ENCODE results near the gene GATAD2B.

GATAD2B gene

DNA sequence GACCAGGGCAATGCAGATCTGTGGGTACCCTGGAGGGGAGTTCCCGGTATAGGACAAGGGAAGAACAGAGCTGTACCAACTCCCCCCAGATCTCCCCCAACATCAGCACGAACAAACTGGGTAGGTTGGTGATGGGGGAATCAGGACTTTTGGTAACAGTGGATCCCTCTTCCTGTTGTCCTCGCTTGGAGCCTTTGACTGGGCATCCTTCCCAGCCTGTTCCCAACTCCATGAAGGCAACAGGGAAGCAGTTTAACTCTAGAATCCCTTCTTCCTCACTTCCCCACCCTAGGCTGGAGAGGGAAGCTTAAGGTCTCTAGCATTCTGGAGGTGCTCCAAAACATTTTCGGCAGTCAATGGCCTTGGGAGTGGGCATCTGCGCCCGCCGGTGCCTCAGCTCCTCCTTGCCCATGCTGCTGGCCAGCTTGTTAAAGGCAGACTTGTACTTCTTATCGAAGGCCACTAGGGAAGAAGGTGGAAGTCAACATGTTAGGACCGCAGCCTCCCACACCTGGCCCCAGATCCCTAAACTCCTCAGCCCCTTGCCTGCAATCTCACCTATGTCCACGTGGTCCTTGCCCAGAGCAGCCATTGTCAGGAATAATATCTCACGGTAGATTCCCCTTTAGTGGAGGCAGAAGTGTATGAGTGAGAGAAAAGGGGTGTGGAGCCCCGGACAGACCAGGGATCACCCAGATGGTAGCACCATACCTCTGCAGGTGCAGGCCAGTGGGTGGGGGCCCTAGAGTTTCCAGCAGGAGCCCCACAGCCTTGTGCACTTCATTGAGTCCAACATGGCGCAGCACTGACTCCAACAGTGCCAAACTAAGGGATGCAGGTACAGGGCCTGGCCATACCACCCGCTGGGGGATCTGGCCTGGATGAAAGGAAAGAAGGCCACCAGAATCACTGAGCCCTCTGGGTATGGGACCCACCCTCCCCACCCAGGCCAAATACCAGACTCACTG lies 7.5 kb upstream of the GATAD2B start:
- Histone ChIP-seq H3K4me1 (ENCODE audit: insufficient read depth, poor library complexity, severe bottlenecking) (no peaks in the 10 kb centered on the region), H3K36me3 (ENCODE audit: low read depth) (peaks cover 32% of the 10 kb centered on the region), H3K9me3 (ENCODE audit: severe bottlenecking) (no peaks in the 10 kb centered on the region), H3K27ac (ENCODE audit: poor library complexity, severe bottlenecking) (no peak overlapping the region), H3K27me3 (ENCODE audit: insufficient read depth, poor library complexity, severe bottlenecking) (no peaks in the 10 kb centered on the region), H3K4me3 (ENCODE audit: severe bottlenecking) (no peak overlapping the region)
- no peak for DNase-seq (ENCODE audit: low spot score)
- no peak for TF ChIP-seq CTCF (IDR thresholded peaks at IDR 0.05; ENCODE audit: poor library complexity, severe bottlenecking)
- ATAC-seq (ENCODE audit: low read depth) = 0 out of 3 replicates have a peak, but pooled peaks have one; percentile 5

DNA sequence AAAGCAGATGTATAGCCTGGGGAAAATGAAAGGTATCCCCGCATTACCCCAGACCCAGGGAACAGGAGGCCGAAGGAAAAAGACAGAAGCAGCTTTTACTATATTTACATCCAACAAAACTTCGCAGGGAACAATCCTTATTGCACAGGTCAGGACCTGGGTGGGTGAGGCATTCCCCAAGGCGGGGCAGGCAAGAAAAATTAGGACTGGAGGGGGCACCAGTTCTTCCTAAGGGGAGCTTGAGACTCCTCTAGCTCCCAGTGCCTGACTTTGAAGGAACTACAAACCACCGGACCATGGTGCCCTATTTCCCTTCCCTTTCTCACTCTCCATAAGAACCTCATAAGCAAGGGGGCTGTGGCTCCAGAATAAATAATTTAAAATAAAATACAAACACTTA lies 6.7 kb upstream of the GATAD2B start:
- DNase-seq (ENCODE audit: low spot score) (no peak), ATAC-seq (ENCODE audit: low read depth) (no peak)
- Histone ChIP-seq H3K9me3 (ENCODE audit: severe bottlenecking) (no peaks in the 10 kb centered on the region), H3K4me3 (ENCODE audit: severe bottlenecking) (no peak overlapping the region), H3K36me3 (ENCODE audit: low read depth) (peaks cover 24% of the 10 kb centered on the region), H3K27ac (ENCODE audit: poor library complexity, severe bottlenecking) (no peak overlapping the region), H3K4me1 (ENCODE audit: insufficient read depth, poor library complexity, severe bottlenecking) (no peaks in the 10 kb centered on the region), H3K27me3 (ENCODE audit: insufficient read depth, poor library complexity, severe bottlenecking) (no peaks in the 10 kb centered on the region)
- no peak for TF ChIP-seq CTCF (IDR thresholded peaks at IDR 0.05; ENCODE audit: poor library complexity, severe bottlenecking)

DNA sequence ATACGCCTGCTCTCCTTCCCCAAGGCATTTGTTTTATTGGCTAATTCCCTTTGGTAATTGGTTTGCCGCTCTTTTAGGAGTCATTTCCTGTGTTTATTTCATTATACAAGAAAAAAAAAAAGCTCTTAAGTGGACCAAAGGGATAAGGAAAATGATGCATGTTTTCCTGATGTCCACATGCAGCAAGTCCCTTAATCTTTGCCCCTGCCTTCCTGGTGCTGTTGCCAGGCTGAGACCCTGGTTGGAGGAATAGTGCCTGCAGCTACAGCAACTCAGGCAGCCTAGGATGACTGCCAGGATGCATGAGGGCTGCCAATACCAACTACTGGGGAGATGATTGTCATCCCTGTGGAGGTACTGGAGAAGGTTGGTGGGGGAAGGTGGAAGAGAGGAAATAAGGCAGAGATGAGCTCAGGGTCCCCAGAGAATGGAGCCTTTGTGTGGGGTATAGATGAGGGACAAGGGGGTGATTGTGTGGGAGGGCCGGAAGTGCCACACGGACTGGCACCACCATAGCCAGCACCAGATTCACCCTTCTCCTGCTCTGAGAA lies 6.1 kb upstream of the GATAD2B start:
- H3K4me1 ChIP-seq (ENCODE audit: insufficient read depth, poor library complexity, severe bottlenecking) = no peaks in the 10 kb centered on the region
- DNase-seq (ENCODE audit: low spot score) (no peak), ATAC-seq (ENCODE audit: low read depth) (no peak)
- no peak for TF ChIP-seq CTCF (IDR thresholded peaks at IDR 0.05; ENCODE audit: poor library complexity, severe bottlenecking)
- no peaks in the 10 kb centered on the region for H3K9me3 ChIP-seq (ENCODE audit: severe bottlenecking)
- peaks cover 20% of the 10 kb centered on the region for H3K36me3 ChIP-seq (ENCODE audit: low read depth)
- no peak overlapping the region for H3K4me3 ChIP-seq (ENCODE audit: severe bottlenecking)
- no peaks in the 10 kb centered on the region for H3K27me3 ChIP-seq (ENCODE audit: insufficient read depth, poor library complexity, severe bottlenecking)
- no peak overlapping the region for H3K27ac ChIP-seq (ENCODE audit: poor library complexity, severe bottlenecking)

GRCh38 chr1:153928245-153928644 lies 5.5 kb upstream of the GATAD2B start:
- H3K4me1 ChIP-seq (ENCODE audit: insufficient read depth, poor library complexity, severe bottlenecking) = no peaks in the 10 kb centered on the region
- no peak overlapping the region for H3K4me3 ChIP-seq (ENCODE audit: severe bottlenecking)
- ATAC-seq (ENCODE audit: low read depth) (no peak), DNase-seq (ENCODE audit: low spot score) (no peak)
- no peaks in the 10 kb centered on the region for H3K27me3 ChIP-seq (ENCODE audit: insufficient read depth, poor library complexity, severe bottlenecking)
- no peak for TF ChIP-seq CTCF (IDR thresholded peaks at IDR 0.05; ENCODE audit: poor library complexity, severe bottlenecking)
- peaks cover 14% of the 10 kb centered on the region for H3K36me3 ChIP-seq (ENCODE audit: low read depth)
- no peak overlapping the region for H3K27ac ChIP-seq (ENCODE audit: poor library complexity, severe bottlenecking)
- no peaks in the 10 kb centered on the region for H3K9me3 ChIP-seq (ENCODE audit: severe bottlenecking)
